KMS-11 (cell line): ENCODE measurements around the gene SHROOM1.
"Not testable (repeated sequence)": the region's sequence is repeated elsewhere in the genome, so short reads cannot be mapped to it uniquely, and the experiment has no call there.

ENCODE experiments used
- H2AFZ ChIP-seq: fragments of 200-600 bp; sonication (generic); 2 replicates; pipeline ENCODE4 v1.6.1; 2016; ENCODE audit warnings: antibody characterized with exemption, mixed run types, low read depth
- H3K27ac ChIP-seq: fragments of 200-600 bp; sonication (generic); 2 replicates; pipeline ENCODE4 v1.6.1; 2016; ENCODE audit warnings: mild to moderate bottlenecking, mixed run types
- H3K27me3 ChIP-seq: fragments of 200-600 bp; sonication (generic); 2 replicates; pipeline ENCODE4 v1.6.1; 2017; ENCODE audit warnings: mild to moderate bottlenecking, low read depth, mixed run types, moderate library complexity; ENCODE audit not compliant: insufficient read depth
- H3K36me3 ChIP-seq: fragments of 200-600 bp; sonication (generic); 2 replicates; pipeline ENCODE4 v1.6.1; 2017; ENCODE audit warnings: mild to moderate bottlenecking, mixed run types; ENCODE audit not compliant: insufficient read depth
- H3K4me1 ChIP-seq: fragments of 200-600 bp; sonication (generic); 2 replicates; pipeline ENCODE4 v1.6.1; 2016; ENCODE audit warnings: mild to moderate bottlenecking, low read depth, mixed run types; ENCODE audit not compliant: poor library complexity, severe bottlenecking
- H3K4me2 ChIP-seq: fragments of 200-600 bp; sonication (generic); 2 replicates; pipeline ENCODE4 v1.7.0; 2016; ENCODE audit warnings: mild to moderate bottlenecking, mixed run types
- H3K4me3 ChIP-seq: fragments of 200-600 bp; sonication (generic); IDR thresholded peaks from 2 replicates; pipeline ENCODE4 v1.6.1; 2017; ENCODE audit warnings: low read depth, low read length, mixed read lengths; ENCODE audit not compliant: insufficient read depth
- H3K79me2 ChIP-seq: fragments of 200-600 bp; sonication (generic); 2 replicates; pipeline ENCODE4 v1.6.1; 2016; ENCODE audit warnings: low read depth, mixed run types; ENCODE audit not compliant: insufficient read depth
- H3K9ac ChIP-seq: fragments of 200-600 bp; sonication (generic); 2 replicates; pipeline ENCODE4 v1.6.1; 2016; ENCODE audit warnings: mild to moderate bottlenecking, mixed run types
- H4K20me1 ChIP-seq: fragments of 200-600 bp; sonication (generic); 2 replicates; pipeline ENCODE4 v1.6.1; 2016; ENCODE audit warnings: mild to moderate bottlenecking, mixed run types; ENCODE audit not compliant: insufficient read depth
- TF ChIP-seq, protein P1 (sequence below): fragments of 200-600 bp; sonication (generic); conservative IDR thresholded peaks from 2 replicates; pipeline ENCODE4 v1.6.1; 2017; ENCODE audit warnings: low read depth, mild to moderate bottlenecking, antibody characterized with exemption, low read length, moderate library complexity, mixed read lengths

The SHROOM1 gene

DNA sequence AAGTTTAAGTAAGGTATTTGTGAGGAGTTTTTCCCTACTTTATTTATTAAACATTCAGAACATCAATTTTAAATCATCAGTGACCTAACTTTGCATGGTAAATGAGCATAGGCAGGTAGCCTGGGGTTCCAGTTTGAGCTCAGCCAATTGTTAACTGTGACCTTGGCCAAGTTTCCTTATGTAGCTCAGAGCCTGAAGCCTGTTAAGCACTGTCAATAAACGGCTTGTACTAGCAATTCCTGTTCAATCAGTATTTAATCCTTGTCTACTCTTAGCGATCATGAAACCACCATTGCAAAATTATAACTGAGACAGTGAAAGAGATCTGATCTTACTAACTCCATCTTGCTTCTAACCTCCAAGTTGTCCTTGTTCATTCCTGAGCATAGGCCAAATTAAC, 22.0 kb downstream of the SHROOM1 start:
- no peak overlapping the region for H3K9ac ChIP-seq
- H4K20me1 ChIP-seq, result no peaks in the 10 kb centered on the region
- peaks cover 3% of the 10 kb centered on the region; the same call in 1 of the 2 replicates for H3K27me3 ChIP-seq
- no peaks in the 10 kb centered on the region for H3K79me2 ChIP-seq
- H3K4me1 ChIP-seq, result no peaks in the 10 kb centered on the region
- TF ChIP-seq, protein P1, sequence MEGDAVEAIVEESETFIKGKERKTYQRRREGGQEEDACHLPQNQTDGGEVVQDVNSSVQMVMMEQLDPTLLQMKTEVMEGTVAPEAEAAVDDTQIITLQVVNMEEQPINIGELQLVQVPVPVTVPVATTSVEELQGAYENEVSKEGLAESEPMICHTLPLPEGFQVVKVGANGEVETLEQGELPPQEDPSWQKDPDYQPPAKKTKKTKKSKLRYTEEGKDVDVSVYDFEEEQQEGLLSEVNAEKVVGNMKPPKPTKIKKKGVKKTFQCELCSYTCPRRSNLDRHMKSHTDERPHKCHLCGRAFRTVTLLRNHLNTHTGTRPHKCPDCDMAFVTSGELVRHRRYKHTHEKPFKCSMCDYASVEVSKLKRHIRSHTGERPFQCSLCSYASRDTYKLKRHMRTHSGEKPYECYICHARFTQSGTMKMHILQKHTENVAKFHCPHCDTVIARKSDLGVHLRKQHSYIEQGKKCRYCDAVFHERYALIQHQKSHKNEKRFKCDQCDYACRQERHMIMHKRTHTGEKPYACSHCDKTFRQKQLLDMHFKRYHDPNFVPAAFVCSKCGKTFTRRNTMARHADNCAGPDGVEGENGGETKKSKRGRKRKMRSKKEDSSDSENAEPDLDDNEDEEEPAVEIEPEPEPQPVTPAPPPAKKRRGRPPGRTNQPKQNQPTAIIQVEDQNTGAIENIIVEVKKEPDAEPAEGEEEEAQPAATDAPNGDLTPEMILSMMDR, result no peak
- H3K4me3 ChIP-seq, result no peak overlapping the region
- H2AFZ ChIP-seq, result no peak overlapping the region
- no peaks in the 10 kb centered on the region for H3K36me3 ChIP-seq
- no peak overlapping the region for H3K4me2 ChIP-seq
- no peak overlapping the region for H3K27ac ChIP-seq

DNA sequence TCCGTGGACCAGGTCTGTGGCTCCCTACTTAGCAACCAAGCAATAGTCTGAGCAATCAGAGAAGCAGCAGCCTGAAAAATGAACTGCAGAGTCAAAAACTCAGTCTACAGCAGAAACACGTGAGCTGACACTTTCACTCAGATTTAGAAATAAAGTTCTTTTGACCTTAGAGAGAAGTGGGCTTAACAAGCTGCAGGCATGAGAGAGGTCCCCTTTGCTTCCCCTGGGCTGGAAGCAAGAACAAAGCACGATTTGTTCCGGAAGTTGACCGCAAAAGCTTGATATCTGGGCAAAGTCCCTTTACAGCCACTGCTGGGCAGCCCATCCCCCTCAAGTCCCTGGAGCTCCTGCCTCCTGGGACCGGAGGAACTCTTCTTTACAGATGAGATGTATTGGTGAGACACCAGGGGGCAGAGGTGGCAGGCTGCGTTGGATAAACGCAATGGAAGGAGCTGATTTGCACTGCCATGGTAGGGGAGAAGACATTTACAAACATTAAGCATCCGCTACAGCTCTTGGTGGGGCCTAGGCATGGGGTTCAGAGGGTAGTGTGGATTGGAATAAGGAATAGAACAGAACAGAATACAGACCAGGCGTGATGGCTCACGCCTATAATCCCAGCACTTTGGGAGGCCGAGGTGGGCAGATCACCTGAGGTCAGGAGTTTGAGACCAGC, 23.1 kb downstream of the SHROOM1 start:
- Histone ChIP-seq H3K4me1 (no peaks in the 10 kb centered on the region), H3K4me3 (no peak overlapping the region), H2AFZ (no peak overlapping the region; the same call in 1 of the 2 replicates)

DNA sequence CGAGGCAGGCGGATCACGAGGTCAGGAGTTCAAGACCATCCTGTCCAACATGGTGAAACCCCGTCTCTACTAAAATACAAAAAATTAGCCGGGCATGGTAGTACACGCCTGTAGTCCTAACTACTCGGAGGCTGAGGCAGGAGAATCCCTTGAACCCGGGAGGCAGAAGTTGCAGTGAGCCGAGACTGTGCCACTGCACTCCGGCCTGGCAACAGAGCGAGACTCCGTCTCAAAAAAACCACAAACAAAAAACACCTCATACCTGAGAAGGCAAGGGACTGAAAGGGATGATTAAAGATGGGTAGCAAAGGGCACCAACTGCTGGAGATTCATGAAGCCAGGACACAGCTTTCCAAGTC, 23.7 kb downstream of the SHROOM1 start:
- H3K27ac ChIP-seq, H4K20me1 ChIP-seq, H3K4me2 ChIP-seq, H3K27me3 ChIP-seq, H3K79me2 ChIP-seq, H2AFZ ChIP-seq, H3K4me3 ChIP-seq, H3K36me3 ChIP-seq, H3K9ac ChIP-seq, H3K4me1 ChIP-seq: not testable (repeated sequence)

More for the DNA sequence above, 23.1 kb downstream of the SHROOM1 start:
- Histone ChIP-seq H3K36me3 (no peaks in the 10 kb centered on the region), H3K27me3 (no peaks in the 10 kb centered on the region), H4K20me1 (no peaks in the 10 kb centered on the region), H3K79me2 (no peaks in the 10 kb centered on the region), H3K4me2 (no peak overlapping the region), H3K9ac (no peak overlapping the region), H3K27ac (no peak overlapping the region)
- TF ChIP-seq, protein P1, result no peak

DNA sequence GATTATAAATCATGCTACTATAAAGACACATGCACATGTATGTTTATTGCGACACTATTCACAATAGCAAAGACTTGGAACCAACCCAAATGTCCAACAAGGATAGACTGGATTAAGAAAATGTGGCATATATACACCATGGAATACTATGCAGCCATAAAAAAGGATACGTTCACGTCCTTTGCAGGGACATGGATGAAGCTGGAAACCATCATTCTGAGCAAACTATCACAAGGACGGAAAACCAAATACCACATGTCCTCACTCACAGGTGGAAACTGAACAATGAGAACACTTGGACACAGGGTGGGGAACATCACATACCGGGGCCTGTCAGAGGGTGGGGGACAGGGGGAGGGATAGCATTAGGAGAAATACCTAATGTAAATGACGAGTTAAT, 24.6 kb downstream of the SHROOM1 start:
- H3K4me2 ChIP-seq, H3K4me1 ChIP-seq, H3K79me2 ChIP-seq, H3K27ac ChIP-seq, H4K20me1 ChIP-seq, H3K4me3 ChIP-seq, H3K9ac ChIP-seq, H3K36me3 ChIP-seq, H3K27me3 ChIP-seq, H2AFZ ChIP-seq: not testable (repeated sequence)

DNA sequence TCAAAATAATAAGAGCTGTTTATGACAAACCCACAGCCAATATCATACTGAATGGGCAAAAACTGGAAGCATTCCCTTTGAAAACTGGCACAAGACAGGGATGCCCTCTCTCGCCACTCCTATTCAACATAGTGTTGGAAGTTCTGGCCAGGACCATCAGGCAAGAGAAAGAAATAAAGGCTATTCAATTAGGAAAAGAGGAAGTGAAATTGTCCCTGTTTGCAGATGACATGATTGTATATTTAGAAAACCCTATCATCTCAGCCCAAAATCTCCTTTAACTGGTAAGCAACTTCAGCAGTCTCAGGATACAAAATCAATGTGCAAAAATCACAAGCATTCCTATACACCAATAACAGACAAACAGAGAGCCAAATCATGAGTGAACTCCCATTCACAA, 26.2 kb downstream of the SHROOM1 start:
- H3K27me3 ChIP-seq, H3K4me2 ChIP-seq, H3K27ac ChIP-seq, H3K79me2 ChIP-seq, H3K9ac ChIP-seq, H3K4me1 ChIP-seq, H2AFZ ChIP-seq, H4K20me1 ChIP-seq, H3K36me3 ChIP-seq, H3K4me3 ChIP-seq: not testable (repeated sequence)

DNA sequence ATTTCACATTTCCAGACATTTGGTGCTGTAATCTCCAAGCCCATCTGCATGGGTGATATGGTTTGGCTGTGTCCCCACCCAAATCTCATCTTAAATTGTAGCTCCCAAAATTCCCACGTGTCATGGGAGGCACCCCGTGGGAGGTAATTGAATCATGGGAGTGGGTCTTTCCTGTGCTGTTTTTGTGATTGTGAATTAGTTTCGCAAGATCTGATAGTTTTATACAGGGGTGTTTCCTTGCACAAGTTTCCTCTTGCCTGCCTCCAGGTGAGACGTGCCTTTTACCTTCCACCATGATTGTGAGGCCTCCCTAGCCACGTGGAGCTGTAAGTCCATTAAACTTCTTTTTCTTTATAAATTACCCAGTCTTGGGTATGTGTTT, 27.8 kb downstream of the SHROOM1 start:
- H3K27ac ChIP-seq, H3K79me2 ChIP-seq, H3K4me2 ChIP-seq, H3K36me3 ChIP-seq, H4K20me1 ChIP-seq, H3K4me3 ChIP-seq, H2AFZ ChIP-seq, H3K9ac ChIP-seq, H3K4me1 ChIP-seq, H3K27me3 ChIP-seq: not testable (repeated sequence)
